ENCODE results near the gene C1orf141.

- TF ChIP-seq RAD21 (IDR thresholded peaks at IDR 0.05), result no peak
- TF ChIP-seq CTCF (IDR thresholded peaks at IDR 0.05; ENCODE audit: low read depth, low read length, missing input control), result no peak
- TF ChIP-seq YY1 (IDR thresholded peaks at IDR 0.05), result no peak
- TF ChIP-seq TAF1 (conservative IDR thresholded peaks at IDR 0.05), result no peak
- no peak for TF ChIP-seq JUND (IDR thresholded peaks at IDR 0.05)
Observed at GRCh38 chr1:67171978-67172377, 37.2 kb upstream of the C1orf141 start.

Data from liver (tissue), 3 donors.